Uterus (tissue), 2 donors: ENCODE results near the gene RBBP7.

ENCODE experiments used
- POLR2A ChIP-seq, 2 donors: fragments of 450-650 bp; IDR thresholded peaks; one replicate each; pipeline ENCODE4 v1.6.1; 2016; ENCODE audit warnings: antibody characterized with exemption in 2 of 2, mild to moderate bottlenecking in 1 of 2, moderate library complexity in 1 of 2
- TF ChIP-seq, protein P1 (sequence below), 4 experiments: fragments of 200-600 bp in 2 of 4; fragments of 450-650 bp in 2 of 4; sonication (generic) in 2 of 4; IDR thresholded peaks; one replicate each; pipeline ENCODE4 v1.5.1; 2016 to 2019; ENCODE audit warnings: antibody characterized with exemption in 4 of 4, mild to moderate bottlenecking in 2 of 4, moderate library complexity in 1 of 4

DNA sequence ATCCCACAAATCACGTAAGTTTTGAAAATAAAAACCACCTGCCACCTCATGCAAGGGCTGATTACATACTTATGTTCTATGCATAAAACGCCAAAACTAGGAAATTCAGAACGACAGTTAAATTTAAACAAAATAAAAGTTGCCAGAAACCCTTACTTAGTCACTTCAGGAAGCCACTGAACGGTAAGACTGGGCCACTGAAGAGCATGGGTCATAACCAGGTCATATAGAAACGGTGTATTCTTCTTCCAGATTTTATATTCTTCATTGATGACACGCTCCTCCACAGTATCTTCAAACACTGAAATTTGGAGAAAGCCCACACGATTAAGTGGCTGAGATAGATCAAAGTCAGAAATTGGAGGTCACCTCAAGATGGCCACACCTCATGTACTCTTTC is 1.2 kb downstream of the RBBP7 start:
- TF ChIP-seq, protein P1, sequence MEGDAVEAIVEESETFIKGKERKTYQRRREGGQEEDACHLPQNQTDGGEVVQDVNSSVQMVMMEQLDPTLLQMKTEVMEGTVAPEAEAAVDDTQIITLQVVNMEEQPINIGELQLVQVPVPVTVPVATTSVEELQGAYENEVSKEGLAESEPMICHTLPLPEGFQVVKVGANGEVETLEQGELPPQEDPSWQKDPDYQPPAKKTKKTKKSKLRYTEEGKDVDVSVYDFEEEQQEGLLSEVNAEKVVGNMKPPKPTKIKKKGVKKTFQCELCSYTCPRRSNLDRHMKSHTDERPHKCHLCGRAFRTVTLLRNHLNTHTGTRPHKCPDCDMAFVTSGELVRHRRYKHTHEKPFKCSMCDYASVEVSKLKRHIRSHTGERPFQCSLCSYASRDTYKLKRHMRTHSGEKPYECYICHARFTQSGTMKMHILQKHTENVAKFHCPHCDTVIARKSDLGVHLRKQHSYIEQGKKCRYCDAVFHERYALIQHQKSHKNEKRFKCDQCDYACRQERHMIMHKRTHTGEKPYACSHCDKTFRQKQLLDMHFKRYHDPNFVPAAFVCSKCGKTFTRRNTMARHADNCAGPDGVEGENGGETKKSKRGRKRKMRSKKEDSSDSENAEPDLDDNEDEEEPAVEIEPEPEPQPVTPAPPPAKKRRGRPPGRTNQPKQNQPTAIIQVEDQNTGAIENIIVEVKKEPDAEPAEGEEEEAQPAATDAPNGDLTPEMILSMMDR (IDR thresholded peaks at IDR 0.05), result no peak
- TF ChIP-seq POLR2A (IDR thresholded peaks at IDR 0.05), result no peak
